ENCODE measurements around the gene RTN1. TPM values are rescaled to one million over a fixed set of nuclear protein-coding genes. Genes with fewer than 3 reads are reported as not detected.

The RTN1 gene
- polyA plus RNA-seq, 6 donors from 2014 or later = 0.09 to 0.77 (median 0.17) TPM; not detected in 3

DNA sequence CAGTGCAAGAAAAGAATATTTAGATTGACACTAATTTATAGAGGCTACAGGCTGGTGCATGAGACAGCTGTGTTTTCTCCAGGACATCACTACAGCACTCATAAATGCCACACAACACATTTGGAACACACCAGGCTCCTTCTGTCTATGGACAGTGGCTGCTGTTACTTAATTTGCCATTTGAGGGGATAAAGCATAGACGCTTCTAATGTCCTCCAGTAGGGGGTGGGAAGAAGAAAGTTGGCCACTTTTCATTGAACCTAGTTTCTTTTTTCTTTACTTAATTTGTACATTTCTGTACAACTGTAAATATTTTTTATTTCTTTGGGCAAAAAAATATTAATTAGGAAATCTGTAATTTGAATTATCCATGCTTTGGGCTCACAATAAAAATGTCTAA is 12.4 kb upstream of the RTN1 start:
- no peak for DNase-seq
- no peaks in the 10 kb centered on the region for H3K36me3 Mint-ChIP-seq

GRCh38 chr14:59871166-59871495 is 555 bp upstream of the RTN1 start:
- peak overlapping the region; percentile 58 to 90 (median 84) for H3K4me3 Mint-ChIP-seq
- peaks cover 6 to 11% (median 7%) of the 10 kb centered on the region in 3 donors for H3K4me1 Mint-ChIP-seq
- ATAC-seq (ENCODE audit: low read depth in 2 of 2) (no peak), DNase-seq (no peak)
- no peaks in the 10 kb centered on the region for H3K36me3 Mint-ChIP-seq
- H3K9me3 Mint-ChIP-seq = peaks cover 0 to 6% (median 3%) of the 10 kb centered on the region in 7 donors
- H3K27ac Mint-ChIP-seq = no peak overlapping the region
- H3K27me3 Mint-ChIP-seq = peaks cover 45 to 49% (median 48%) of the 10 kb centered on the region in 3 donors

More for the DNA sequence above, 12.4 kb upstream of the RTN1 start:
- peaks cover 5 to 27% (median 8%) of the 10 kb centered on the region in 7 donors for H3K9me3 Mint-ChIP-seq
- peaks cover 31 to 52% (median 33%) of the 10 kb centered on the region in 3 donors for H3K27me3 Mint-ChIP-seq
- no peak for ATAC-seq (ENCODE audit: low read depth in 2 of 2)
- H3K4me1 Mint-ChIP-seq = no peaks in the 10 kb centered on the region
- H3K27ac Mint-ChIP-seq = no peak overlapping the region
- H3K4me3 Mint-ChIP-seq = no peak overlapping the region

- ATAC-seq (ENCODE audit: low read depth in 2 of 2) = no peak
- H3K4me1 Mint-ChIP-seq = peaks cover 6 to 11% (median 7%) of the 10 kb centered on the region in 3 donors
- no peaks in the 10 kb centered on the region for H3K36me3 Mint-ChIP-seq
- H3K4me3 Mint-ChIP-seq = peak overlapping the region in 7 of 8 donors; percentile 35 to 85 (median 71)
- DNase-seq = no peak
- peaks cover 43 to 52% (median 51%) of the 10 kb centered on the region in 3 donors for H3K27me3 Mint-ChIP-seq
- H3K27ac Mint-ChIP-seq = peak overlapping the region in 1 of 6 donors; percentile 38
- peaks cover 0 to 6% (median 3%) of the 10 kb centered on the region in 7 donors for H3K9me3 Mint-ChIP-seq
Observed at GRCh38 chr14:59869381-59870255, 958 bp downstream of the RTN1 start.

DNA sequence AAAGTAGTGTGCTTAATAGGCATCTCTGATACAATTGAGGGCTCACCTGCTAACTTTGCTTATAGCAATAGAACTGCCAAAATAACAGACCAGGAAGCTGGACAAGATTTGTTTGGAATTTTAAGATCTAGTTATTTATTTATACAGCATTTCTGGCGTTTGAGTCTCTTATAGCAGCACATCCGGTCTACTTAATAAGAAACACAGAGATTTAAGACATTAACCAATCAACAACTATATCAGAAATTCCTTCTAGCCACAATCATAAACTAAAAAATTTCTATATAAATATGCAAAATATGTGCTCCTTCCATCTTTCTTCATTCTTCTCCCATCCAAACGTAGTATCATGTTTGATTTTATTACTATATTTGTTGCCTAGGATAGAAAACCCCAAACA is 2.6 kb downstream of the RTN1 start:
- peaks cover 35 to 41% (median 36%) of the 10 kb centered on the region in 3 donors for H3K27me3 Mint-ChIP-seq

GRCh38 chr14:59863806-59864525 is 6.6 kb downstream of the RTN1 start:
- H3K4me1 Mint-ChIP-seq = no peaks in the 10 kb centered on the region
- no peaks in the 10 kb centered on the region for H3K36me3 Mint-ChIP-seq
- no peak for ATAC-seq (ENCODE audit: low read depth in 2 of 2)
- peaks cover 0 to 17% (median 7%) of the 10 kb centered on the region in 7 donors for H3K9me3 Mint-ChIP-seq
- no peak overlapping the region for H3K4me3 Mint-ChIP-seq
- DNase-seq = no peak
- no peak overlapping the region for H3K27ac Mint-ChIP-seq
- H3K27me3 Mint-ChIP-seq = peaks cover 10 to 18% (median 11%) of the 10 kb centered on the region in 3 donors

More for the DNA sequence above, 2.6 kb downstream of the RTN1 start:
- Mint-ChIP-seq H3K4me1 (peaks cover 6 to 11% (median 7%) of the 10 kb centered on the region in 3 donors), H3K4me3 (no peak overlapping the region), H3K27ac (no peak overlapping the region), H3K36me3 (no peaks in the 10 kb centered on the region), H3K9me3 (peaks cover 0 to 3% (median 0%) of the 10 kb centered on the region in 7 donors)
- ATAC-seq (ENCODE audit: low read depth in 2 of 2) = no peak
- DNase-seq = no peak

DNA sequence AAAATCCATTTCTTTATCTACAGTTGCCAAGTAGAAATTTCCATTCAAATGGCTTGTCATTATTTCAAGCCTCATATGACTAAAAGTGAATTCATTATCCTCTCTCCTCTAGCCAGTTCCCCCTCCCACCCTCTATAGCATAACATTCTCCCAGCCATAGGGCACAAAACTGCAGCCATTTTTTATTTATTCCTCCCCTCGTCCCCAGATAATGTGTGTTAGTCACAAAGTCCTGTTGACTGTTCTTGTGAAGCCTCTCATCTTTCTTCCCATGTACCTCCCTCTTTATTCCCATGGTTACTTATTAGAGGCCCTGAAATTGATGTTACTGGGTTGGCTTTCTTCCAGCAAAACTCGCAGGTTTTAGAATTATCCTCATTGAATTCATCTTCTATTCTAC is 13.2 kb downstream of the RTN1 start:
- no peaks in the 10 kb centered on the region for H3K4me1 Mint-ChIP-seq
- no peak for ATAC-seq (ENCODE audit: low read depth in 2 of 2)
- H3K27me3 Mint-ChIP-seq = peaks cover 11 to 21% (median 16%) of the 10 kb centered on the region in 3 donors
- H3K27ac Mint-ChIP-seq = no peak overlapping the region
- peaks cover 5 to 8% of the 10 kb centered on the region in 2 donors for H3K36me3 Mint-ChIP-seq
- H3K4me3 Mint-ChIP-seq = no peak overlapping the region
- DNase-seq = no peak
- H3K9me3 Mint-ChIP-seq = peaks cover 11 to 33% (median 28%) of the 10 kb centered on the region in 7 donors

GRCh38 chr14:59852350-59852749 is 18.2 kb downstream of the RTN1 start:
- ATAC-seq (ENCODE audit: low read depth in 2 of 2) (no peak), DNase-seq (no peak)
- Mint-ChIP-seq H3K27ac (no peak overlapping the region), H3K4me1 (peaks cover 0 to 4% (median 2%) of the 10 kb centered on the region in 3 donors), H3K36me3 (peaks cover 5 to 8% of the 10 kb centered on the region in 2 donors), H3K9me3 (peaks cover 6 to 28% (median 16%) of the 10 kb centered on the region in 7 donors), H3K27me3 (peaks cover 13 to 18% (median 17%) of the 10 kb centered on the region in 3 donors), H3K4me3 (no peak overlapping the region)

GRCh38 chr14:59850458-59850857 is 20.1 kb downstream of the RTN1 start:
- ATAC-seq (ENCODE audit: low read depth in 2 of 2) (no peak), DNase-seq (no peak)
- Mint-ChIP-seq H3K36me3 (no peaks in the 10 kb centered on the region), H3K9me3 (peaks cover 3 to 11% (median 9%) of the 10 kb centered on the region in 7 donors), H3K27ac (no peak overlapping the region), H3K27me3 (peaks cover 10 to 19% (median 11%) of the 10 kb centered on the region in 3 donors), H3K4me1 (peaks cover 0 to 4% (median 2%) of the 10 kb centered on the region in 3 donors), H3K4me3 (no peak overlapping the region)

- peaks cover 0 to 4% (median 2%) of the 10 kb centered on the region in 3 donors for H3K4me1 Mint-ChIP-seq
- H3K4me3 Mint-ChIP-seq = no peak overlapping the region
- DNase-seq = no peak
- peaks cover 0 to 5% (median 1%) of the 10 kb centered on the region in 7 donors for H3K9me3 Mint-ChIP-seq
- no peaks in the 10 kb centered on the region for H3K36me3 Mint-ChIP-seq
- H3K27ac Mint-ChIP-seq = peak overlapping the region in 1 of 6 donors; percentile 73
- H3K27me3 Mint-ChIP-seq = peaks cover 11 to 13% (median 12%) of the 10 kb centered on the region in 3 donors
- no peak for ATAC-seq (ENCODE audit: low read depth in 2 of 2)
Observed at GRCh38 chr14:59849411-59850130, 21.0 kb downstream of the RTN1 start.

GRCh38 chr14:59848671-59849070 is 21.9 kb downstream of the RTN1 start:
- DNase-seq (no peak), ATAC-seq (ENCODE audit: low read depth in 2 of 2) (no peak)
- H3K27ac Mint-ChIP-seq = no peak overlapping the region
- peaks cover 0 to 4% (median 2%) of the 10 kb centered on the region in 3 donors for H3K4me1 Mint-ChIP-seq
- no peak overlapping the region for H3K4me3 Mint-ChIP-seq
- H3K9me3 Mint-ChIP-seq = peaks cover 0 to 4% (median 0%) of the 10 kb centered on the region in 7 donors
- peaks cover 11 to 13% (median 12%) of the 10 kb centered on the region in 3 donors for H3K27me3 Mint-ChIP-seq
- H3K36me3 Mint-ChIP-seq = no peaks in the 10 kb centered on the region

DNA sequence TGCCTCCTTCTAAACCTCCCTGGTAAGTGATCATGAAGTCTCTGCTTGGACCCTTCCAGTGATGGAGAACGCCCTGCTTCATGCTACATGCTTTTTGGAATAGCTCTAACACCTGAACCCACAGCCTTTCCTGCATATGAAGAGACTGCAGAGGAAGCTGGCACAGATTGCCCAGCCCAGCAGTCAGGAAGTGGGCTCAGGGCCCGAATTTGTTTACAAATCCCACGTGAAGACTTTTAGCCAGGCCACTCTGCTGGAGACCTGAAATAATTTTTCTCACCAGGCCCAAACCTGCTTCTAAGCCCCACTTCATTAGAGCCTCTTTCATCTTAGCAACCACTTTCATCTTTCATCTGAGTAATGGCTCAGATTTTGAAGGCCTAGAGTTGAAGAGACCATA is 22.9 kb downstream of the RTN1 start:
- Mint-ChIP-seq H3K4me1 (peaks cover 0 to 4% (median 2%) of the 10 kb centered on the region in 3 donors), H3K27me3 (peaks cover 5 to 13% (median 7%) of the 10 kb centered on the region in 3 donors)

DNA sequence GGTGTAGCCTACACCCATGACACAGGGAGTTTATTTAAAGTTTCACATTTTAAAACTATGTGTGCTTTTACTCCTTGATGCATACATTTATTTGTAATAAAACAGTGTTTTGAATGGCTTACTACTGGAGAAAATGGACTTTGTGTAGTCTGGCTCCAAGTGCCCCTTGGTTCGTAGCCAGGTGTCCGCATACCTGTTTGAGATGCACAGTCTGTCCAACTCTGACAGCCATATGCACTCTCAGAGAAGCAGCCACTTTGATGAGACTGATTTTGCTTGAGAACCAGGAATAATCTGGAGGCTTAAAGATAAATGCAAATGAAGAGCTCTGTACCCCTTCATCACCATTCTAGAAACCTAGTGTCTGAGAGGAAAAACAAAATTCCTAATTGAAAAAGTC is 24.0 kb downstream of the RTN1 start:
- Mint-ChIP-seq H3K4me3 (no peak overlapping the region), H3K27me3 (peaks cover 5 to 13% (median 7%) of the 10 kb centered on the region in 3 donors), H3K4me1 (peaks cover 0 to 4% (median 2%) of the 10 kb centered on the region in 3 donors), H3K9me3 (peaks cover 0 to 4% (median 0%) of the 10 kb centered on the region in 7 donors), H3K36me3 (no peaks in the 10 kb centered on the region), H3K27ac (no peak overlapping the region)
- ATAC-seq (ENCODE audit: low read depth in 2 of 2) (no peak), DNase-seq (no peak)

More for the DNA sequence above, 22.9 kb downstream of the RTN1 start:
- Mint-ChIP-seq H3K9me3 (peaks cover 0 to 4% (median 0%) of the 10 kb centered on the region in 7 donors), H3K36me3 (no peaks in the 10 kb centered on the region), H3K4me3 (no peak overlapping the region), H3K27ac (no peak overlapping the region)
- DNase-seq = no peak
- no peak for ATAC-seq (ENCODE audit: low read depth in 2 of 2)

GRCh38 chr14:59845245-59845644 is 25.3 kb downstream of the RTN1 start:
- Mint-ChIP-seq H3K36me3 (no peaks in the 10 kb centered on the region), H3K4me3 (no peak overlapping the region), H3K4me1 (peaks cover 0 to 4% (median 2%) of the 10 kb centered on the region in 3 donors), H3K27me3 (peaks cover 5 to 13% (median 11%) of the 10 kb centered on the region in 3 donors), H3K27ac (no peak overlapping the region), H3K9me3 (peaks cover 0 to 4% (median 0%) of the 10 kb centered on the region in 7 donors)
- ATAC-seq (ENCODE audit: low read depth in 2 of 2) (no peak), DNase-seq (no peak)
